Keratinocyte (primary cell): ENCODE measurements around the gene MDM4.

ENCODE experiments used
- CTCF ChIP-seq, 3 experiments: IDR thresholded peaks in 1 of 3; conservative IDR thresholded peaks in 1 of 3; optimal IDR thresholded peaks in 1 of 3; 2 replicates in 2 of 3; 3 replicates in 1 of 3; pipeline versions ENCODE3 to v1.5.1; 2011; ENCODE audit warnings: low read length in 3 of 3, mild to moderate bottlenecking in 3 of 3, moderate library complexity in 2 of 3, control low read depth in 1 of 3, inconsistent platforms in 1 of 3; ENCODE audit not compliant: insufficient read depth in 2 of 3; ENCODE audit errors: extremely low read depth in 1 of 3
- EZH2 ChIP-seq: IDR thresholded peaks from one replicate; pipeline ENCODE4 v1.6.1; 2012; ENCODE audit warnings: inconsistent platforms, mild to moderate bottlenecking, low read length, moderate library complexity

- no peak for TF ChIP-seq CTCF (optimal IDR thresholded peaks at IDR 0.05 in 1 of 3, IDR thresholded peaks at IDR 0.05 in 1 of 3, conservative IDR thresholded peaks at IDR 0.05 in 1 of 3; ENCODE audit: extremely low read depth in 1 of 3, insufficient read depth in 2 of 3, low read length in 3 of 3)
- TF ChIP-seq EZH2 = no peak
These were observed 49.5 kb upstream of the MDM4 start for GRCh38 chr1:204466416-204467405.
